Stimulated activated naive CD8-positive, alpha-beta T cell treated with anti-CD3 and anti-CD28 coated beads, Interleukin-15, amount 100 ng/mL, for 72 hours (primary cell): ENCODE results near the gene CSTF1.

Source experiments
- ATAC-seq: fragments of 150-1000 bp; cut with Tn5 transposase; 2 replicates; pipeline ENCODE4 v1.10.0; 2021; ENCODE audit warnings: mild to moderate bottlenecking, moderate library complexity
- DNase-seq, 2 donors: peaks; one replicate each; pipeline ENCODE4 v3.0.0; 2021 to 2022
- H3K27ac Mint-ChIP-seq, 2 donors: one replicate each; pipeline ENCODE4 v1.8.0; 2022; ENCODE audit warnings: mild to moderate bottlenecking in 2 of 2, mixed read lengths in 2 of 2, moderate library complexity in 2 of 2
- H3K27me3 Mint-ChIP-seq: one replicate; pipeline ENCODE4 v1.8.0; 2022; ENCODE audit warnings: mixed read lengths
- H3K4me1 Mint-ChIP-seq: one replicate; pipeline ENCODE4 v1.8.0; 2022; ENCODE audit warnings: mild to moderate bottlenecking, mixed read lengths
- H3K4me3 Mint-ChIP-seq, 2 donors: one replicate each; pipeline ENCODE4 v1.8.0; 2022; ENCODE audit warnings: mild to moderate bottlenecking in 2 of 2, mixed read lengths in 2 of 2, moderate library complexity in 1 of 2
- H3K9me3 Mint-ChIP-seq, 2 donors: one replicate each; pipeline ENCODE4 v1.8.0; 2022; ENCODE audit warnings: mixed read lengths in 2 of 2

CSTF1 gene

GRCh38 chr20:56424931-56425330 is 32.5 kb downstream of the CSTF1 start:
- ATAC-seq: no peak
- Mint-ChIP-seq H3K4me3 (no peak overlapping the region), H3K4me1 (peaks cover 85% of the 10 kb centered on the region), H3K27ac (no peak overlapping the region), H3K9me3 (no peaks in the 10 kb centered on the region), H3K27me3 (no peaks in the 10 kb centered on the region)
- DNase-seq: no peak

- Mint-ChIP-seq H3K27me3 (no peaks in the 10 kb centered on the region), H3K9me3 (no peaks in the 10 kb centered on the region), H3K27ac (peak overlapping the region in 1 of 2 donors; percentile 21), H3K4me1 (peaks cover 85% of the 10 kb centered on the region), H3K4me3 (no peak overlapping the region)
- ATAC-seq (no peak), DNase-seq (no peak)
Observed at GRCh38 chr20:56426026-56426425, 33.6 kb downstream of the CSTF1 start.

DNA sequence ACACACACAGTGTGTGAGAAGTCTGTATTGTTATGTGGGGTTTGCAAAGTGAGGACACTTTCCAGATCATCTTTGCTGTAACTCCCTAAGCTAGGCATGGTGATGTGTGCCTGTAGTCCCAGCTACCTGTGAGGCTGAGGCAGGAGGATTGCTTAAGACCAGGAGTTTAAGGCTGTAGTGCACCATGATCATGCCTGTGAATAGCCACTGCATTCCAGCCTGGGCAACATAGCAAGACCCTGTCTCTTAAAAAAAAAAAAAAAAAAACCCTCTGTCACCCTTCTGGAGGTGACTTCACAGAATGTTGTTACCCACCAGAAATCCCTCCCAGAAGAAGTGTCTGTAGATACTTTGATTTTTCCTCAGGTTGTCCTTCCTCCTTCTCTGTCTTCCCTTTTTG is 34.5 kb downstream of the CSTF1 start:
- DNase-seq (no peak), ATAC-seq (no peak)
- Mint-ChIP-seq H3K4me3 (no peak overlapping the region), H3K4me1 (peaks cover 76% of the 10 kb centered on the region), H3K27me3 (no peaks in the 10 kb centered on the region), H3K9me3 (no peaks in the 10 kb centered on the region), H3K27ac (no peak overlapping the region)

DNA sequence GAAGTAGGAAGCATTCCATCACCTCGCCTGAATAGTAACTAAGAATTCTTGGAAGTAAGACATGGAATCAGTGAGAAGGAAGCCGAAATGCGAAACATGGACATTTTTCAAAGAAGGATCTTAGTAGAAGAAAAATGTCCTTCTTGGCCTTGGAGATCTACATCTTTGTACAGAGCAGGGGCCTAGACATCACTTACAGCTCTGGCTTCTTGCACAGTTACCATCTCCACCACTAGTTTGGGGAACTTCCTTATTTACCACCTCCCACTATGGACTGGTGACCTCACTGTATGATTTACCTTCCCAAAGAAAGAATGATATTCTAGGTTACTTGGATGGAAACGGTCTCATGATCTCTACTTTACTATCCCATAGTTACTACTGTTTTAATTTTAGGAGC is 35.4 kb downstream of the CSTF1 start:
- ATAC-seq (no peak), DNase-seq (no peak)
- H3K9me3 Mint-ChIP-seq: no peaks in the 10 kb centered on the region
- H3K27ac Mint-ChIP-seq: peak overlapping the region in 1 of 2 donors; percentile 3
- no peak overlapping the region for H3K4me3 Mint-ChIP-seq
- H3K4me1 Mint-ChIP-seq: peaks cover 70% of the 10 kb centered on the region
- H3K27me3 Mint-ChIP-seq: no peaks in the 10 kb centered on the region

DNA sequence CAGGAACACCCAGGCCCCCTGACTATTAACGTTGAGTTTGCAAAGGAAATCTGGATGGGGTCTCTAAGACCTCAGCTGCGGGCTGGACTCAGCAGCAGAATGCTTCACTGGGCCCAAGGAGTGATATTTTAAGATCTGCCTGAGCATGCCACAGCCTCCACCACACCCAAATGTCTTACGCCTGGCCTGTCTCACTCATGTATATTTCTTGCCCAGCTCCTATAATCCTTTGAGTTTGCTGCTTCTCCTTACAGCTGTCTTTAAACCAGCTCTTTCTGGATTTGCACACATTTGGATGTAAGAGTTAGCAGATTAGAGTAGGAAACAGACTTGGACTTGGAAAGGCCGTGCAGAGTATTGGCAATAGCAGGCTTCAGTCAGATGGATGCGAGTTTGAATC is 36.0 kb downstream of the CSTF1 start:
- Mint-ChIP-seq H3K4me1 (peaks cover 70% of the 10 kb centered on the region), H3K9me3 (no peaks in the 10 kb centered on the region), H3K27me3 (no peaks in the 10 kb centered on the region), H3K27ac (peak overlapping the region in 1 of 2 donors; percentile 3), H3K4me3 (peak overlapping the region in 1 of 2 donors; percentile 77)
- ATAC-seq (no peak), DNase-seq (no peak)

DNA sequence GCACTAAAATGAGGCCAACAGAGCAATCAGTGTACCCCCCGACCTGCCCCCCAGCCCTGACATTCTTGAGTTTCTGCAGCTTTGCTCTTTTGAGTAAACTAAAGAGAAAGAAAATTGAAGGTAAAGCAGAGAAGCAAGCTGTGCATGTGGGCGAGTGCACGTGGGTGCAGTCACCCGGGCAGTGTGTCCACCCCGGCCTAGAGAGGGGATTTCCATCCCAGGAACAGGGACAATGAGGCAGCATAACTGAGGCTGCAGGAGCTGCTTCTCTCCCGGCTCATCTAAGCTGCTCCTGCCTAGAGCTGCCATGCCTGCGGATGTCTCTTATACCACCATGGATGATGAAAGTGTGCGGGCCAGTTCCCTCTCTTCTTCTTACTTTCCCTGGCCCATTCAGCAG is 36.4 kb downstream of the CSTF1 start:
- H3K9me3 Mint-ChIP-seq: no peaks in the 10 kb centered on the region
- no peak for DNase-seq
- ATAC-seq: no peak
- H3K4me1 Mint-ChIP-seq: peaks cover 75% of the 10 kb centered on the region
- peak overlapping the region; percentile 93 to 99 for H3K27ac Mint-ChIP-seq
- no peaks in the 10 kb centered on the region for H3K27me3 Mint-ChIP-seq
- H3K4me3 Mint-ChIP-seq: peak overlapping the region; percentile 77 to 88

- DNase-seq: no peak
- peaks cover 76% of the 10 kb centered on the region for H3K4me1 Mint-ChIP-seq
- no peaks in the 10 kb centered on the region for H3K9me3 Mint-ChIP-seq
- H3K27ac Mint-ChIP-seq: peak overlapping the region; percentile 93 to 99
- peak; percentile 66 for ATAC-seq
- H3K27me3 Mint-ChIP-seq: no peaks in the 10 kb centered on the region
- H3K4me3 Mint-ChIP-seq: peak overlapping the region; percentile 77 to 88
Observed at GRCh38 chr20:56429502-56429901, 37.1 kb downstream of the CSTF1 start.

DNA sequence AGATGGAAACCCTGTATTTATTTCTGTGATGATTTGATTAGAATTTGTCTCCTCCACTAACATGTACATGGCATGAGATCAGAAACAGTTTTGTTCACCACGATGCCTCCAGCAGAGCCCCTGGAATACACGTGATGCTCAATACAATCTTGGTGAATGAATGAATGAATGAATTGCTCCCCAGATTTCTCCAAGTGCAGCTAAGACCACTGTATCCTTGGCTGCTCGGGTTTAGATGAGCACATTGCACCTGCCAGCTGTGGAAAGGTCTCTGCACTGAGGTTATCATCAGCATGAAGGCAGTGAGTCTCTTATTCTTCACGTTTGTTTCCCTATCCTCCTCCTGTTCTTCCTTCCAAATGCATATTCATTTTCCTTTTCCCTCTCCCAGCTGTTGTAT is 37.5 kb downstream of the CSTF1 start:
- ATAC-seq: no peak
- no peak for DNase-seq
- Mint-ChIP-seq H3K4me1 (peaks cover 74% of the 10 kb centered on the region), H3K27ac (peak overlapping the region; percentile 93 to 99), H3K9me3 (peaks cover 0 to 3% of the 10 kb centered on the region in 2 donors), H3K27me3 (no peaks in the 10 kb centered on the region), H3K4me3 (peak overlapping the region; percentile 77 to 88)

GRCh38 chr20:56430461-56430860 is 38.0 kb downstream of the CSTF1 start:
- H3K27ac Mint-ChIP-seq: peak overlapping the region; percentile 13 to 99
- H3K27me3 Mint-ChIP-seq: no peaks in the 10 kb centered on the region
- H3K9me3 Mint-ChIP-seq: peaks cover 0 to 5% of the 10 kb centered on the region in 2 donors
- peaks cover 73% of the 10 kb centered on the region for H3K4me1 Mint-ChIP-seq
- DNase-seq: no peak
- H3K4me3 Mint-ChIP-seq: peak overlapping the region; percentile 77 to 88
- ATAC-seq: no peak

GRCh38 chr20:56430957-56431356 is 38.5 kb downstream of the CSTF1 start:
- Mint-ChIP-seq H3K27ac (no peak overlapping the region), H3K4me3 (no peak overlapping the region), H3K4me1 (peaks cover 72% of the 10 kb centered on the region), H3K27me3 (no peaks in the 10 kb centered on the region), H3K9me3 (peaks cover 0 to 5% of the 10 kb centered on the region in 2 donors)
- no peak for ATAC-seq
- DNase-seq: no peak

- DNase-seq (no peak), ATAC-seq (no peak)
- Mint-ChIP-seq H3K27me3 (no peaks in the 10 kb centered on the region), H3K4me3 (no peak overlapping the region), H3K4me1 (peaks cover 70% of the 10 kb centered on the region), H3K9me3 (peaks cover 0 to 5% of the 10 kb centered on the region in 2 donors), H3K27ac (no peak overlapping the region)
Observed at GRCh38 chr20:56431471-56431870, 39.0 kb downstream of the CSTF1 start.

DNA sequence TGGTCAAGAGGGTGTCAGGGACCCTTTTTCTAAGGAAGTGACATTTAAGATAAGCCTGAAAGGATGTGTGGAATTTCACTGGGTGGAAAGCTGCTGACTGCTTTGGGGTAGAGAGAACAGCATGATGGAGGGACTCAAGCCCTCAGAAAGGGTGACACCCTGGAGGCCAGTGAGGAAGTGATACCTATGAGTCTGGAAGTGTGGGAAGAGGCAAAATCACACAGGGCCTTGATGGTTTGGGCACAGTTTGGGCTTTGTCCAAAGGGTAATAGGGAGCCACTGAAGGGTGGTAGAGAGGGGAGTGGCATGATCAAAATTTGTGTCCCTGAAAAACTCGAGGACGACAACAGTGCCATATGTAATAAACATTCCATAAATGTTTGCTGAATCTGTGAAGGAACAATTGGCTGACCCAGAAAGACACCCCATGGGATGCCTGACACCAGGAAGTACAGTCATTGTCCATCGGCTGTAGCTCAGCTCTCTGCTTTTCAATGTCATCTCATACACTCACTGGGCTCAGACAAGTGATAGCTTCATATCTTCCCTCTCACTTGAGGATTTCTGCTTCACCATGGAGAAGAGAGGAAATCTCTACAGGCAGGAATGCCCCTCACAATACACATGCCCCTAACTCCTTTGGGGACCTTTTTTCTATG is 40.9 kb downstream of the CSTF1 start:
- Mint-ChIP-seq H3K27me3 (no peaks in the 10 kb centered on the region), H3K9me3 (peaks cover 0 to 5% of the 10 kb centered on the region in 2 donors), H3K4me1 (peaks cover 74% of the 10 kb centered on the region), H3K27ac (peak overlapping the region in 1 of 2 donors; percentile 62), H3K4me3 (peak overlapping the region in 1 of 2 donors; percentile 35)
- no peak for ATAC-seq
- DNase-seq: no peak

GRCh38 chr20:56433880-56434255 is 41.4 kb downstream of the CSTF1 start:
- ATAC-seq: peak; percentile 71
- no peak for DNase-seq
- H3K27ac Mint-ChIP-seq: peak overlapping the region in 1 of 2 donors; percentile 62
- H3K9me3 Mint-ChIP-seq: peaks cover 0 to 5% of the 10 kb centered on the region in 2 donors
- H3K4me3 Mint-ChIP-seq: peak overlapping the region in 1 of 2 donors; percentile 35
- H3K4me1 Mint-ChIP-seq: peaks cover 74% of the 10 kb centered on the region
- H3K27me3 Mint-ChIP-seq: no peaks in the 10 kb centered on the region

- Mint-ChIP-seq H3K27me3 (no peaks in the 10 kb centered on the region), H3K4me3 (no peak overlapping the region), H3K9me3 (peaks cover 0 to 5% of the 10 kb centered on the region in 2 donors), H3K27ac (no peak overlapping the region), H3K4me1 (peaks cover 80% of the 10 kb centered on the region)
- DNase-seq: no peak
- ATAC-seq: no peak
Observed at GRCh38 chr20:56437196-56437960, 44.9 kb downstream of the CSTF1 start.

GRCh38 chr20:56438284-56438683 is 45.8 kb downstream of the CSTF1 start:
- Mint-ChIP-seq H3K27me3 (no peaks in the 10 kb centered on the region), H3K9me3 (peaks cover 0 to 5% of the 10 kb centered on the region in 2 donors), H3K27ac (peak overlapping the region in 1 of 2 donors; percentile 73), H3K4me3 (peak overlapping the region; percentile 44 to 71), H3K4me1 (peaks cover 81% of the 10 kb centered on the region)
- ATAC-seq: no peak
- DNase-seq: no peak

- Mint-ChIP-seq H3K27ac (peak overlapping the region; percentile 89 to 98), H3K27me3 (no peaks in the 10 kb centered on the region), H3K9me3 (peaks cover 0 to 3% of the 10 kb centered on the region in 2 donors), H3K4me1 (peaks cover 77% of the 10 kb centered on the region), H3K4me3 (peak overlapping the region; percentile 72 to 83)
- ATAC-seq (peak; percentile 39), DNase-seq (peak in 1 of 2 donors; percentile 36)
Observed at GRCh38 chr20:56439771-56440291, 47.4 kb downstream of the CSTF1 start.
